ENCODE data around the gene GMEB1.

GMEB1 gene

DNA sequence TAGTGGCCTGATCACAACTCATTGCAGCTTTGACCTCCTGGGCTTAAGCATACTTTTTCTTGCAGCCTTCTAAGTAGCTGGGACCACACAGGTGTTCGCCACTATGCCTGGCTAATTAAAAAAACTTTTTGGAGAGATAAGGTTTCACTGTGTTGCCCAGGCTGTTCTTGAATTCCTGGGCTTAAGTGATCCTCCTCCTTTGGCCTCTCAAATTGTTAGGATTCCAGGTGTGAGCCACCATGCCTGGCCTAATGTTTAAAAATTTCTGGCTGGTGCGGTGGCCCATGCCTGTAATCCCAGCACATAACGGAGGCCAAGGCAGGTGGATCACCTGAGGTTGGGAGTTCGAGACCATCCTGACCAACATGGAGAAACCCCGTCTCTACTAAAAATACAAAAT is 92.6 kb downstream of the GMEB1 start:
- peaks cover 95% of the 10 kb centered on the region for H3K79me2 ChIP-seq (ENCODE audit: insufficient read depth, low read depth)
- H3K27me3 ChIP-seq (ENCODE audit: insufficient read depth, low read depth): no peaks in the 10 kb centered on the region
- no peak overlapping the region for H3K4me3 ChIP-seq (IDR thresholded peaks at IDR 0.05; ENCODE audit: insufficient read depth, low read depth, low read length)
- peaks cover 54% of the 10 kb centered on the region for H4K20me1 ChIP-seq (ENCODE audit: insufficient read depth)
- H3K27ac ChIP-seq: no peak overlapping the region
- no peak overlapping the region for H3K9ac ChIP-seq
- no peaks in the 10 kb centered on the region for H3K4me1 ChIP-seq (ENCODE audit: low read depth, poor library complexity, severe bottlenecking)
- no peak overlapping the region for H3K4me2 ChIP-seq
- TF ChIP-seq, protein P1, sequence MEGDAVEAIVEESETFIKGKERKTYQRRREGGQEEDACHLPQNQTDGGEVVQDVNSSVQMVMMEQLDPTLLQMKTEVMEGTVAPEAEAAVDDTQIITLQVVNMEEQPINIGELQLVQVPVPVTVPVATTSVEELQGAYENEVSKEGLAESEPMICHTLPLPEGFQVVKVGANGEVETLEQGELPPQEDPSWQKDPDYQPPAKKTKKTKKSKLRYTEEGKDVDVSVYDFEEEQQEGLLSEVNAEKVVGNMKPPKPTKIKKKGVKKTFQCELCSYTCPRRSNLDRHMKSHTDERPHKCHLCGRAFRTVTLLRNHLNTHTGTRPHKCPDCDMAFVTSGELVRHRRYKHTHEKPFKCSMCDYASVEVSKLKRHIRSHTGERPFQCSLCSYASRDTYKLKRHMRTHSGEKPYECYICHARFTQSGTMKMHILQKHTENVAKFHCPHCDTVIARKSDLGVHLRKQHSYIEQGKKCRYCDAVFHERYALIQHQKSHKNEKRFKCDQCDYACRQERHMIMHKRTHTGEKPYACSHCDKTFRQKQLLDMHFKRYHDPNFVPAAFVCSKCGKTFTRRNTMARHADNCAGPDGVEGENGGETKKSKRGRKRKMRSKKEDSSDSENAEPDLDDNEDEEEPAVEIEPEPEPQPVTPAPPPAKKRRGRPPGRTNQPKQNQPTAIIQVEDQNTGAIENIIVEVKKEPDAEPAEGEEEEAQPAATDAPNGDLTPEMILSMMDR (conservative IDR thresholded peaks at IDR 0.05; ENCODE audit: low read depth, low read length): no peak
- no peak overlapping the region for H2AFZ ChIP-seq (ENCODE audit: low read depth)
- H3K36me3 ChIP-seq (ENCODE audit: insufficient read depth): peaks cover 12% of the 10 kb centered on the region

DNA sequence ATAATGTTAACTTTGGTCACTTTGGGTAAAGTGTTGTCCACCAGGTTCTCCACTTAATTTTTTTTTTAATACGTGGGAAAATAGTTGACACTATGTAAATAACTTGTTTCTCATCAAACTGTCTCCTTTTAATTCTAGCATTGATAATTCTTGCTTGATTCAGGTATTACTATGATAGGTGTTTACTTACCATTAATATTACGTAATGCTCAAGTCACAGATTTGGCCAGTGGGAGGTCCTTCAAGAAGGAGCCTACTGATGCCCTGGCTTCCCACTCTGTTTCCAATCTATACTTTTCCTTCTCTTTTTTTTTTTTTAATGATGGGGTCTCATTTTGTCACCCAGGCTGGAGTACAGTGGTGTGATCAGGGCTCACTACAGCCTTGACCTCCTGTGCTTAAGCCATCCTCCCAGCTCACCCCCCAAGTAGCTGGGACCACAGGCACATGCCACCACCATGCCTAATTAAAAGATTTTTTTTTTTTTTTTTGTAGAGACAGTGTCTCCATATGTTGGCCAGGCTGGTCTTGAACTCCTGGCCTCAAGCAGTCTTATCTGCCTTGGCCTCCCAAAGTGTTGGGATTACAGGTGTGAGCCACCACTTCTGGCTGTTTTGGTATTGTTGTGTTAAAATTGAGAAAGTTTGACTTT is 98.1 kb downstream of the GMEB1 start:
- Histone ChIP-seq H3K79me2 (ENCODE audit: insufficient read depth, low read depth) (peaks cover 57% of the 10 kb centered on the region), H3K4me2 (no peak overlapping the region), H3K4me3 (IDR thresholded peaks at IDR 0.05; ENCODE audit: insufficient read depth, low read depth, low read length) (no peak overlapping the region), H3K27me3 (ENCODE audit: insufficient read depth, low read depth) (no peaks in the 10 kb centered on the region), H3K4me1 (ENCODE audit: low read depth, poor library complexity, severe bottlenecking) (no peaks in the 10 kb centered on the region), H3K27ac (no peak overlapping the region), H4K20me1 (ENCODE audit: insufficient read depth) (peaks cover 26% of the 10 kb centered on the region), H3K9ac (no peak overlapping the region), H3K36me3 (ENCODE audit: insufficient read depth) (no peaks in the 10 kb centered on the region), H2AFZ (ENCODE audit: low read depth) (no peak overlapping the region)
- TF ChIP-seq, protein P1 (conservative IDR thresholded peaks at IDR 0.05; ENCODE audit: low read depth, low read length): no peak
